Measurements from ENCODE around the gene ARHGDIG.
"Not testable (repeated sequence)": the region's sequence is repeated elsewhere in the genome, so short reads cannot be mapped to it uniquely, and the experiment has no call there.

The ARHGDIG gene

DNA sequence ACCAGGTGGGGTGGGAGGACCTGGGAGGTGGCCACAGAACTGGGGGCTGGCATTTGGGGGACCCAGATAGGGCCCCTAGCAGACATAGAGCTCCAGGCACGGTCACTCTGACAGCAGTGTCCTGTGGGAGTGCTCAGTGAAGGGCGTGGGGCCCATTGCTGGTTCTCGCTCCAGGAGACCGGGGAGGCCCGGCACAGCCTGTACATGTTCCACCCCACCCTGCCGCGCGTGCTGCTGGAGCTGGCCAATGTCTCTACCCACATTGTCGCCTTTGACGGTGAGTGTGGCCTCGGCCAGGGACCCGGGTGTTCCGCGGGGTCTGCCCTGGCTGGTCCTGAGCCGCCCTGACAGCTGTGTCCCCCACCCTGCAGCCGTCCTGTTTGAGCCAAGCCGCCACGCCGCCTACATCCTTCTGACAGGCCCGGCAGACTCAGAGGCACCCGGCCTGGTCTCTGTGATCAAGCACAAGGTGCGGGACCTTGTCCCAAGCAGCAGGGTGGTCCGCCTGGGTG, 15.9 kb upstream of the ARHGDIG start:
- no peak for DNase-seq

DNA sequence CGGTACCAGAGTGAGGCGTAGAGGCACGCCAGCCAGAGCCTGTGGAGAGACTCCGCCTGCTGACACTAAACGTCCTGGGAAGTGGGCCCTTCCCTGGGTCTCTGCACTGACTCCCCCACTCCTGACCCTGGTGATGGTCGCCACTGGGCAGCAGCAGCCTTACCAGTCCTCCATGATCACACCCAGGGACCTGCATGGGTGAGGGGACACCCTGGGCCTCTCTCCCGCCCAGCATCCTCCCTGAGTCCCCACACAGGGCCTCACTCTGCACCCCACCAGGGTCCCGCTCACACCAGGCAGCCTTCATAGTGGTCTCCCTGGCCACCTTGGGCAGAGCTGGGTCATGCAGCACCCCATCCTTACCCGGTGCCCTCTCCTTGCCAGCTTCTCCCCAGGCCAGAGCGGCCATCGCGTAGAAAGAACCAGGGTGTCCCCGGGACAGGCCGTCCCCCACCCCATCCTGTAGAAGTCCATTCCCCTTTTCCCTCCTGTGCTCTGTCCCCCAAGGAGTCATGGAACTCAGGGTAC, 15.3 kb upstream of the ARHGDIG start:
- no peak for DNase-seq

DNA sequence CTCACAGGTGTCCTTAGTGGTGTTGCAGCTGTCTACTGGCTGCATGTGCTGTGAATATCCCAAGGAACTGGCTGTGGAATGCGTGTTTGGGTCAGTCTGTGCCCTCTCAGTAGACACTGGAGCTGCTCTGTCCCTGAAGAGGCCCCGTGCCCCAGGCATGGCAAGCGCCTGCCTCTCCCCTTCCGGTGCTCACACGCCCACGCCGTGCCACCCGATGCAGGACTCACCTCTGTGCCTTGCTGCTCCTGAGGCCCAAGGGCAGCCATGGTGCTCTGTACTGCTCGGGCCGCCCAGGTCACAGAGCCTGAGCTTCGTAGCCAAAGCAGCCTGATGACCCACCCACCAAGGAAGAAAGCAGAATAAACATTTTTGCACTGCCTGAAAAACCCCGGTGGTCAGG, 14.7 kb upstream of the ARHGDIG start:
- DNase-seq: no peak

DNA sequence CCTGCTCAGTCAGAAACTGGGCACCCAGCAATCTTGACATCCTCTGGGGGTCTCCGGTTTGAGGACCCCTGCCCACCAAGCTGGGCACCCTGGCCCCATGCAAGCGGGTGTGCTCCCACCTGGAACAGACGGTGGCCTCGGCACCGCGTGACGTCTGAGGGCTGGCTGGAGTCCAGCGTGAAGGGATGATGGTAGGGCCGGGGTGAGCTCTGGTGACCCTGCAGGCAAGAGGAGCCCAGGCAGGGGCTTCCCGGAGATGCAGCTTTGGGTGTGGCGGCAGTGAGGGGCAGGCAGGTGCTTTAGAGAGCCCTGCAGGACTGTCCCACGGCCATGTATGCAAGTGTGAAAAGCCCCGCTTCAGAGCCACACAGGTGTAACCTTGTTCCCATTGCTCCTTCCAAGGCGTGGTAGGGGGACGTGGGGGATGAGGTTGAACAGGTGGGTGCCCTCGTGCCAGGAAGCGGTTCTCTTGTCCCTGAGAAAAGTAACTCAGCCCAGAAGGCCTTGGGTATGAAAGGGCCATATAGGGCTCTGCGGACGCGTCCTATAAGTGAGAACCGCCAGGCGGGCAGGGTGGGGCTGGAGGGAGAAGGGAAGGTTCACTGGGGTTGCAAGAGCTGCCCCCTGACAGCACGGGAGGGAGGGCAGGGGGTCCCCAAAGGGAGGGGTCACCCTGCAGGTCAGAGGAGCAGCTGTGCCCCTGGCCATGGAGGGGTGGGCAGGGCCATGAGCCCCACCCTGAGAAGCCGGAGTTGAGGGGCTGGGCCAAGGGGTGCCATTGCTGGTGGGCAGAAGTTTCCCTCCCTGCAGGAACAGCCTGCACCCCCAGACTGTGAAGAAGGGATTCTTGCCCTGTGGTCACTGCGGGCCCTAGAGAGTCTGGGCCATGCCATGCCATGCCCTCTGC, 13.9 kb upstream of the ARHGDIG start:
- DNase-seq: no peak

DNA sequence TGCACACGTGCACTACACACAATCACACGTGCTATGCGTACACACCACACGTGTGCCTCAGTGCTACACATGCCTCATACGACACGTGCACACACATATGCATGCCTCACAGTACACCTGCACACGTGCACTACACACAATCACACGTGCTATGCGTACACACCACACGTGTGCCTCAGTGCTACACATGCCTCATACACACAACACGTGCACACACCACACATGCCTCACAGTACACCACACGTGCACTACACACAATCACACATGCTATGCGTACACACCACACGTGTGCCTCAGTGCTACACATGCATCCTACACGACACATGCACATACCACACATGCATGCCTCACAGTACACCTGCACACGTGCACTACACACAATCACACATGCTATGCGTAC, 12.8 kb upstream of the ARHGDIG start:
- not testable (repeated sequence) for DNase-seq

DNA sequence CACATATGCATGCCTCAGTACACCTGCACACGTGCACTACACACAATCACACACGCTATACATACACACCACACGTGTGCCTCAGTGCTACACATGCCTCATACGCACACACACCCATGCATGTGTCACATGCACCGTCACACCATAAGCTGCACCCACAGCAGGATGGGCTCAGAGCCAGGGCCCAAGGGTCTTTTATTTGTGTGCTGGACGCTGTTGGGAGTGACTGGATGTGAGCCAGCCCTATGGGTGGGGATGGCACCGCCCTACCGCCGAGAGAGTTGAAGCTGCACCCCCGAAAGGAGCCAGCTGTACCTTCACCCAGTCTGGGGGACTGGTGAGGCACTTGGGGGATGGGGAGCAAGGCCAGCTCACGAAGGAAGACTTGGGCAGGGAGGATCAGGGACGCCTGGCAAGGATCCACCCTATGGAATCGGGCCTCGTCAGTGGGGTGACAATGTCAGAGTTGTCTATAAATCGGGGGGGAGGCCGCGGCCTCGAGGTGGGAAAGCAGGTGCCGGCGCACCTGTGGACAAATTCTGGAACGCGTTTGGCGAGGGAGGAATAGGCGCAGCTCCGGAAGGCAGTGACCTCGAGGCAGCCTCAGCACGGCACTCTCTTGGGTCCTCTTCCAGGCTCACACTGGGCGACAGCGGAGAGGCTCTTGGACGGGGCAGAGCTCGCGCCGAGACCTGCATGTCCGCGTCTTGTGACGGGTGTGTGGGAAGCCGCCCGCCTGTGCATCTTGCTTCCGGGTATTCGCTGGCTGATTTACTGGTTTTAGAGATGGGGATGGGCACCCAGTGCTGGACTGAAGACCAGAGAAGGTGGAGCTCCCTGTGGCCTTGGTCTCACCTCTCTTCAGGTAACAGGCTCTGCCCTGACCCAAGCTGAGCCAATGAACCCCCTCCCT, 12.0 kb upstream of the ARHGDIG start:
- DNase-seq: no peak

DNA sequence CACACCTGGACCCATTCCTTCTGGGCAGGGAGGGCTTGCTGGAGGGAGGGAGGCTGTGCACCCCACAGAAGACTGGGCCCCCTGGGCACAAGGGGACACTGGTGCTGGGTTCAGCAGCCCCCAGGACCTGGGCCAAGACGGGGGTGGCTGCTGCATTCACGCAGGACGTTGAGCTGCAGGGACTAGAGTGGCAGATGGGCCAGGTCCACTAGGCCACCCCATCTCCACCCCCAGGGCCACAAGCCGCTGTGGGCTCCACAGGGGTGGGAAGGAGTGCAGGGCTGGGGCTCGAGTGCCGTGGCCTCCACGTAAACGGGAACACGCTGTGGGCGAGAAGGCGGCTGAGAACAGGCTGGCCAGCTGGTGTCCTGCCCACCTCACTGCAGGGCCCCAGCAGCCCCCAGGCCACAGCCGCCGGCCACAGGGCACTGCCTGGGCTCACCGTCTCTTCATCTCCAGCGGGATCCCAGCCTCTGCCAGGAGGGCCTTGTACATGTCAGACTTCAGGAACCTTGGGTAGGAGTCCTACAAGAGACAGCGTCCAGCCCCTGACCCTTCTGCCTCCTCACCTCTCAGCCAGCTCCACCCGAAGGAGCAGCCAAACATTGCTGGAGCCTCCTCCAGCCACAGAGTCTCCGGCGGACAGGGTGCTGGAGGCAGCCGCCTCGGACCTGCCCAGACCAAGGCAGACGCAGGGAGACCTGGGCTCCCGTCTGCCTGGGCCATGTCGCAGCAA, 11.2 kb upstream of the ARHGDIG start:
- DNase-seq: no peak

DNA sequence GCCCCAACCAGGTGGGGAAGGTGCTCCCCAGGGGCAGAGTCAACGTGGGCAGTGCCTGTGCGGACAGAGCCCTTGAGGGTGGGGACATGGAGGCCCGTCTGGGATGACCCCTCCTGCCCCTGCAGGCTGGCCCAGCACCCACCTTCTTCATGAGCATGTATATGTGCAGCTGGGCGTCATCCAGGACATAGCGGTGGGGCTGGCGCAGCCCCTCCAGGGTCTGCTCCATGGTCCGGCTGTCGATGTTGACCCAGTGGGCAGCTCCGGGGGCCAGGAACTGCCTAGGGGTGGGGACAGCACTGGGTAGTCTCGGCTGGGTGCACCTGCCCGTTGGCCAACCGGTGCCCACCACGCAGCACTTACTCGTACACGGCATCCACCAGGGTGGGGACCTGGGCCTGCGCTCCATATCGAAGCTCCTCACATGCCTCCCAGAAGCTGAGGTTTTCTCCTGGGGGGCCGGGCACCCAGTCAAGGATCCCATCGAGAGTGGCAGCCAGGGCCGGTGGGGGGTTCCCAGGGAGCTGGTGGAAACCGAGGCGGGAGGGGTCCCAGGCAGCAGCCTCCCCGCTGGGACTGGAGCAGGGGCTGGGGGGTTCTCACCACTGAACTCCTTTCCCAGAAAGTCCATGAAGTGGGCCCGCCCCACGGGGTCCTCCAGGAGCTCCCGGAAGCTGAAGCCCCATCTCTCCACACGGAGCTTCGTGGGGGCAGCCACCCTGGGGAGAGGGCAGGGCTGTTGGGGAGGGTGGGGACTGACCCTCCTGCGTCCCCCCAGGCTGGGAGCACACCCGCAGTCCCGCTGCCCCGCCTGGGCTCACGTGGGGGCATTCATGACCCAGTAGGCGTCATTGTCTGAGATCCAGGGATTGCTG, 9.8 kb upstream of the ARHGDIG start:
- DNase-seq: no peak

DNA sequence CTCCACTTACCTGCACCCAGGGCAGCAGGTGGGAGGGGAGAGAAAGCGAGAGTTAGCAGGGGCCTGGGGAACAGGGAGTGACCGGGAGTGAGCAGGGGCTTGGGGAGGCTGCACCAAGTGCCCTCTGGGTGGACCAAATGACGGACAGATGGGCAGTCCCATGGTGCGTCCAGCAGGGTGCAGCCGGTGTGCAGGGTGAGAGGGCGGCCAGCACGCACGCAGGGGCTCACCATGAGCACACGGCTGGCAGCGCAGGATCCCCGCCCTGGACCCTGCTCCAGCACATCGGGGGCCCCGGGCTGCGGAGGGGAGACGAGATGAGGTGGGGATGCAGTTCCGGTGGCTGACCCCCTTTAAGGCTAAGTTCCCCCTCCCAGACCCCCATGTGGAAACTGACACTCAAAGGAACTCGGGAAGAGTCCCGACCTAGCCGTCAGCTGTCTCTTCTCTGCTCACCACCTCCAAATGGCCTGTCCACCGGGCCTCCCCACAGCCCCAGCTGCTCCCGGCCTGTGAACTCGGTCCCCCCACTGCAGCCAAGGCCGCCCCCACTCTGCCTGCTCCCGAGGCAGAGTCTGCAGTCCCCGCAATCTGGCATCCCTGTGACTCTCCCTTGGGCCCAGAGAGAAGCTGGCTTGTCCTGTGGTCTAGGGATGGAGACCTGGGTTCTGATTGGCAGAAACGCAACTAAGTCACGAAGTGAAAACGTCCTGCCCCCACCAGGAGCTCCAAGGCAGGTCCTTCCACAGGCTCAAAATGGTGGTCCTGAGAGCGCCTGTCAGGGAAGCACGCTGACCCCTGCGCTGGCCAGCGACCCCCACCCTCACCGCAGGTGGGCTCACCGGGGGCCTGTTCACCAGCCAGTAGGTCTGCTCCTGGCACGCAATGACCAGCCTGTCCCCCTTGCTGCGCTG, 7.5 kb upstream of the ARHGDIG start:
- no peak for DNase-seq

DNA sequence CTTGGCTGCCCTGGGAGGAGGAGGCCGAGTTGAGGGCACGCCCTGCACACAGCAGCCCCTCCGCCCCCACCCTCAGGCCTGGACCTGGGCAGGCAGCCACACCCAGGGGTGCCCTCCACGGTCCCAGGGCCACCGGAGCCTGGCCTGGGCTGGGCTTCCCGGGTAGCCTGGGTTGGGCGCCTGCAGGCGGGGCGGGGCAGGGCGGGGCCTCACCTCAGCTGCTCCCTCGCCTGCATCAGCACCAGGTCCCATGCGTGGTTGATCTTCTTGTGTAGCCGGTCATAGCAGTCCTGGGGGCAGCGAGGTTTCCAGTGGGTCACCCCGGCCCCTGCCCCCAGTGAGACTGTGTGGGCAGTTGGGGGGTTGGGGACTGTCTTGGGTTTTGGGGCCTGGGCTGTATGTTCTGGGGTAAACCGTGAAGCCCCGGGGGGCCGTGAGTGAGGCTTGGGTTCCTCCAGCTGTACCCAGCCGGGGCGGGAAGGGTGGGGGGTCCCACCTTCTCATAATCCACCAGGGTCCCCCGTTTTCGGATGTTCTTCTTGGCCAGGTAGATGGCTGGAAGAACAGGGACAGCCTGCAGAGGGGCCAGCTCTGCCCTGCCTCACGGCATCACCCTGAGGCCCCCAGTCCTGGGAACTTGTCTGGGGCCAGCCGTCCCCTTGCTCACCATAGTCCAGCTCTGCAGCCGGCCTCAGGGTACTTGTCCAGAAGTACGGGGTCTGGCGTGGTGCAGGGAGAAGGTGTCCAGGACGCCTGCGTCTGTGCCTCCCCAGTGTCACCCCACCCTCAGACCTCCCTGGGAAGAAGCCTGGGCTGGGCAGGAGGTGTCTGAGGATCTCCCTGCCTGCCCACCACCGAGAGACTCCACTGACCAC, 6.6 kb upstream of the ARHGDIG start:
- DNase-seq: no peak

DNA sequence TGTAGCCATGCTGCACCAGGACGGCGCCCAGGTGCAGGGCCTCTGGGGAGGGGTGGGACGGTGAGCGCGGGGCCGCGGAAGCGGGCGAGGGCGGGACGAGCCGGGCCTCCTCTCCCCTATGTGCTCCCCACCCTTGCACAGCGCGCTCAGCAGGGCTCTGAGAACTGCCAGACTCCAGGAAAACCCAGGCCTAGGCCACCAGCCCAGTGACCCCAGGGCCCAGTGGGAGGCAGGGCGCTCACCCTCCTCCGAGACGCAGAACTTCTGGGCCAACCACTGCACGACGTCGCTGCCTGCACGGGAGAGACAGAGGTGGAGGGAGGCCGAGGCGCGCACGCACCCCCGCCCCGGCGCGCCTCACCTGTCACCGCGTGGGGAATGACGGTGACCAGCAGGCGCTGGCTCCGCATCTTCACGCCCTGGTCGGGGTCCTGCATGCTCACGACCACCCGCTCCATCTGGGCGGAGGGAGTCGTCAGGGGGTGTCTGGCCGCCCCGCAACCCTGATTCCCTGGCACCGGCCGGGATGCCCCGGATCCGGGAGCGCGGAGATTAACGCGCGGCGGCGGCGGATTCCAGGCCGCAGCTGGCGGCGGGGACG, 5.2 kb upstream of the ARHGDIG start:
- DNase-seq: no peak

DNA sequence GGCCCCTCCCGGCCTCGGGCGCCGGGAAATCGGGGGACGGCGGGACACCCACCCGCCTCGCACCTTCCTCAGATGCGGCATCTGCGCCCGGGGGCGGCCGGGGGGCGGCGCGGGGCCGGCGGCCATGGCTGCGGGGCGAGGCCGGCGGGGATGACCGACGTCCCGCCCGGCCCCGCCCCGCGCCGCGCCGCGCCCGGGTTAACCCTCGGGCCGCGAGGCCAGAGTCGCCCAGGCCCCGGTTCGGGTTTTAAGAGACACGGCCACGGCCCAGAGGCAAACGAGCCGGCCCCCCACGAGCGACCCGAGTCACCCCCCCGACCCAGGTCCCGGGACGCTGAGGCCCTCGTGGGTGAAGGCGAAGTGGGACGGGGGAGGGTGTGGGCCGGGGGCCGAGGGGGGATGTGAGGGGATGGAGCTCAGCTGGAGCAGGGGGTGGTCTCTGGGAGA, 4.6 kb upstream of the ARHGDIG start, which contains the start of gene RGS11:
Gene RGS11, minus strand, starts transcription at position 159 of the 447 bp plus-strand sequence. Its CDS starts 33 bp downstream, at position 126.
- no peak for DNase-seq

DNA sequence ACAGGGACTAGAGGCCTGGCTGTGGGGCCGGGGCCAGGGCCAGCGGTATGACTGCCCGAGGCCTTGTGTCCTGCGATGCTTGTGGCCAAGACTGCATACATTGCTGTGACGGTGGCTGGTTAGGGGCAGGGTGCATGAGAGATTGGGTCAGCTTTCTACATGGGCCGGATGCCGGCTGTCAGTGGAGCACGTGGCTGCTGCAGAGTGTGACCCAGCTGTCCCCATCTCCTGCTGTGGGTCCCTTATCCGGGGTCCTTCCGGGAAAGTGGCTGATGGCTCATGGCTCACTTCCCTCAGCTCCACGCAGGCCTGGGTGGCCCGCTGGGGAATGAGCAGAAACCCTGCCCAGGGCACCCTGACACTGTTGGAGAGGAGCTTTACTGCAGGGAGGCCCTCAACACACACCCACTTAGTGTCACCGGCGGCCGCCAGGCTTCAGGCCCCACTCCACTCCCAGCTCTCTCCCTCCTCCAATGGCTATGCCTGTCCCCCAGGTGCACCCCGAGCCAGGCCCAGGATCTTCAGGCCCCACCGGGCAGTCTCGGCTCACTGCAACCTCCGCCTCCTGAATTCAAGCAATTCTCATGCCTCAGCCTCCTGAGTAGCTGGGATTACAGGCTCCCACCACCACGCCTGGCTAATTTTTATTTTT, 3.8 kb upstream of the ARHGDIG start:
- DNase-seq: no peak

DNA sequence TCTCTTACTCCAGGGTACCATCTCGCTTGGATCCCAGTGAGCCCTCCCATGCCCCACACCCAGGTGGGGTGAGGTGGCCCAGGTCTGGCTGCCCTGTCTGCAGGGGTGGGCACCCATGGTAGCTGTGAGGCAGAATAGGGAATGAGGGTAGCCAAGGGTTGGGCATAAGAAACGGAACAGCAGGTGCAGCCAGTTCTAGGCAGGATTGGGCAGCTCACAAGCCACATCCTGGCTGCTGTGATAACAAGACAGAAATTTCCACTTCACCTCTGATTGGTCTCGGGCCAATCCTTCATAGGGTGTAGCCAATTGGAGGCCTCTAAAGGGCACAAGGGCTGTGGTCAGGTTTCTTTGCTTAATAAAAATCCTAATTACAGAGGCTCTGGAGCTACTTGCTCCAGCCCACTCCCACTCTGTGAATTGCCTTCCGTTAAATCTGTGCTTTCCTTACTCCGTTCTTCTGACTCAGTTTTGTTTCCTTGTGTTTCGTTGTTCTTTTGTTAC, 1.5 kb upstream of the ARHGDIG start:
- DNase-seq: no peak

DNA sequence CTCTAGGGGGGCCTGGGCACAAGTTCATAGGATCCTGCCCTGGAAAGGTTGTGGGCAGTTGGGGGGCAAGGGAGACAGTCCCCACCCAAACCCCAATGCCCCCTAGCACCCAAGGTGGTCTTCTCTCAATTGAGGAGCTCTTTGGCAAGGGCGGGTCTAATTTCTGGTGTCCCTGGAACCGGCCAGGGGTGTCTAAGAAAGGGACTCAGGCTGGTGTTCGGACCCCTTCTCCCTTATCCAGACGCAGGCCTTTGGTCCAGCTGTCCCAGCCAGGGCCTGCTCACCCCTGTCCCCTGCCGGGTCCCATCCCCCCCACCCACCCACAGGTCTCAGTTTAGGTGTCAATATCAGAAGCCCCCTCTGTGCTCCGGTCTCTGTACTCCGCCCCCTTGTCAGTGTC, 860 bp upstream of the ARHGDIG start:
- no peak for DNase-seq

DNA sequence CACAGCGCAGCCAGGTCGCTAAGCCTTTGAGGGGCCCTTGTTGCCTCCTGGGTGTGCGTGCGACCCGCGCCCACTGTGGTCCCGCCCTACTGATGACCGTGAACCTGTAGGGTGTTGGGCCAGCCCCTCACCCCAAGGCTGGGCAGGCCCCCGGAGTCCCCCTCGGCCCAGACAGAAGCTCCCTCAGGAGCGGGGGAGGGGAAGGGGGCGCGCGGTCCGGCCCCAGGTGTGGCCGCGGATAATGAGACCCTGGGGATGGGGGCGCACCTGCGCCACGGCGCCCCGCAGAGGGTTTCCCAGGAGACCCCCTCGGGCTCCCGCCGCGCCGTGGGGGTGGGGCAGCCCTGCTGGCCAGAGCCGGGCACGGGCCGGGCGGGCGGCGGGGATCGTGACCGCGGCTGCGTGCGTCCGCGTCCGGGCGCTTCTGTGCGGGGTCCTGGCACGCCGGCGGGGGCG, 358 bp upstream of the ARHGDIG start:
- no peak for DNase-seq

DNA sequence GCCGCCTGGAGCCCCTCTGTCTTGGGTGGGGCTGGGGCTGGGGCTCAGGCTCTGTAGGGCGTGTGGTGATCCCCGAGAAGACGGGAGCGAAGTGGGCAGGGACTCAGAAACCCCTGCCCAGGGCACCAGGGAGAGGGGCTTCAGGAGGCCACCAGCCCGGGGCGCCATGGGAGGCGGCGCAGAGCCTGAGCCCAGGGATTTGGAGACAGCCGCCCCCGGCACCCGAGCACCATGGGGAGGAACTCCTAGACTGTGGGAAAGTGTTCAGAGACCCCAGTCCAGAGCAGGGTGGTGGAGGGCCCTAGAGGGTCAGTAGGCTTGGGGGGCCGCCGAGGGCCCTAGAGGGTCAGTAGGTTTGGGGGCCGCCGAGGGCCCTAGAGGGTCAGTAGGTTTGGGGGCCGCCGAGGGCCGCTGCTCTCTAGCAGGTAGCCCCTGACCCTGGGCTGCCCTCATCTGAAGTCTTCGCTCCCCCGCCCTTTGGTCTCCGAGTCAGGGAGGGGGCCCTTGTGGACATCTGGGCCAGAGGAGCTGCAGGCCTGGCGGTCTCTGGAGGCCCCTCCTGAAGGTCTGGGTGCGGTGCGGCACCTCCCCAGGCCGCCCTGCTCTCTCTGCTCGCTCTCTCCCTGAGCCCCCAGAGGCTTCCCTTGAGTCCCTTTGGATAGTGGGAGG, 734 bp downstream of the ARHGDIG start:
- DNase-seq: no peak
